ENCODE results near the gene PCNX2. TPM values are rescaled to one million over a fixed set of nuclear protein-coding genes. Genes with fewer than 3 reads are reported as not detected.

PCNX2 gene
- total and polyA plus RNA-seq, 2 donors (not counting 1 experiment from before 2014, with no cell fraction given): 13.0 to 37.8 TPM

DNA sequence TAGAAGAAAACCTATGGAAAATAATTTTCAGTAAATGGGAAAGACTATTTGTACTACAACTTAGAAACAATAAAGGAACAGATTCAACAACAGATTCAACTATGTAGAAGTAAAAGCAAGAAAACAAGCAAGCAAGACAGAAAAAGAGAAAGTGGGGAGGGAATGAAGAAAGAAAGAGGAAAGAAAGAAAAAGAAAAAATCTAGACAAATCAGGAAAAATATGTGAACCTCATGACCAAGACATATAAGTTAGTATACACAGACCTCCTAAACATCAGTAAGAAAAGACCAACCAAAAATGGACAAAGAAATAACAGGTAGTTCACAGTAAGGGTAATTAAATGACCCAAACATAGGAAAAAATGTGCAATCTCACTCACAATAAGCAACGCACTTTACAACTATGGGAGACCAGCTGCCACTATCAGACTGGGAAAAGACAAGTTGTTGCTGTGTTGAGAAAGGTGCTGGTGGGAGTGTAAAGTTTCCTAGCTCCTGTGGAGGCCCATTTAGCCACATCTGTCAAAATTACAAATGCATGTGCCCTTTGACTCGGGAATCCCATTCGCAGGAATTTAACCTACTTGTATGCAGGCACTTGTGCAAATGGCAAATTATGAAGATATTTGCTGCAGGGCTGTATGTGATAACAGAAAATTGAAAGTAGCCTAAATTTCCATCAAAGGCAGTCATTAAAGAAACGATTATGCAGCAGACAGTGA is 18.1 kb upstream of the PCNX2 start:
- H3K36me3 ChIP-seq (ENCODE audit: control insufficient read depth, insufficient read depth, low read length): no peaks in the 10 kb centered on the region
- TF ChIP-seq, protein P1, sequence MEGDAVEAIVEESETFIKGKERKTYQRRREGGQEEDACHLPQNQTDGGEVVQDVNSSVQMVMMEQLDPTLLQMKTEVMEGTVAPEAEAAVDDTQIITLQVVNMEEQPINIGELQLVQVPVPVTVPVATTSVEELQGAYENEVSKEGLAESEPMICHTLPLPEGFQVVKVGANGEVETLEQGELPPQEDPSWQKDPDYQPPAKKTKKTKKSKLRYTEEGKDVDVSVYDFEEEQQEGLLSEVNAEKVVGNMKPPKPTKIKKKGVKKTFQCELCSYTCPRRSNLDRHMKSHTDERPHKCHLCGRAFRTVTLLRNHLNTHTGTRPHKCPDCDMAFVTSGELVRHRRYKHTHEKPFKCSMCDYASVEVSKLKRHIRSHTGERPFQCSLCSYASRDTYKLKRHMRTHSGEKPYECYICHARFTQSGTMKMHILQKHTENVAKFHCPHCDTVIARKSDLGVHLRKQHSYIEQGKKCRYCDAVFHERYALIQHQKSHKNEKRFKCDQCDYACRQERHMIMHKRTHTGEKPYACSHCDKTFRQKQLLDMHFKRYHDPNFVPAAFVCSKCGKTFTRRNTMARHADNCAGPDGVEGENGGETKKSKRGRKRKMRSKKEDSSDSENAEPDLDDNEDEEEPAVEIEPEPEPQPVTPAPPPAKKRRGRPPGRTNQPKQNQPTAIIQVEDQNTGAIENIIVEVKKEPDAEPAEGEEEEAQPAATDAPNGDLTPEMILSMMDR (conservative IDR thresholded peaks at IDR 0.05 in 1 of 2, IDR thresholded peaks at IDR 0.05 in 1 of 2; ENCODE audit: low read depth in 1 of 2, low read length in 2 of 2): no peak
- no peak for TF ChIP-seq EZH2 (IDR thresholded peaks at IDR 0.05; ENCODE audit: low read length, missing control alignments)
- no peaks in the 10 kb centered on the region for H3K27me3 ChIP-seq (ENCODE audit: control insufficient read depth, insufficient read depth, low read length)
- no peaks in the 10 kb centered on the region for H3K9me3 ChIP-seq (ENCODE audit: control insufficient read depth, insufficient read depth, low read depth, low read length)
- H3K79me2 ChIP-seq (ENCODE audit: control insufficient read depth, insufficient read depth, low read length): no peaks in the 10 kb centered on the region
- no peaks in the 10 kb centered on the region for H4K20me1 ChIP-seq (ENCODE audit: control insufficient read depth, extremely low read depth, insufficient read depth, low read length)
- no peak overlapping the region for H2AFZ ChIP-seq (ENCODE audit: low read length)
- H3K4me2 ChIP-seq (ENCODE audit: extremely low read depth, insufficient read depth, low read length): no peak overlapping the region
- DNase-seq (ENCODE audit: low read depth in 2 of 2): no peak
- no peak overlapping the region for H3K4me3 ChIP-seq (replicated peaks in 1 of 4; ENCODE audit: control extremely low read depth in 1 of 4, insufficient read depth in 1 of 4, low read depth in 3 of 4, low read length in 4 of 4)
- no peaks in the 10 kb centered on the region for H3K4me1 ChIP-seq (ENCODE audit: control insufficient read depth, extremely low read depth, insufficient read depth, low read length)
- H3K9ac ChIP-seq (ENCODE audit: insufficient read depth, low read length): no peak overlapping the region
- H3K27ac ChIP-seq (ENCODE audit: insufficient read depth, low read length): no peak overlapping the region

DNA sequence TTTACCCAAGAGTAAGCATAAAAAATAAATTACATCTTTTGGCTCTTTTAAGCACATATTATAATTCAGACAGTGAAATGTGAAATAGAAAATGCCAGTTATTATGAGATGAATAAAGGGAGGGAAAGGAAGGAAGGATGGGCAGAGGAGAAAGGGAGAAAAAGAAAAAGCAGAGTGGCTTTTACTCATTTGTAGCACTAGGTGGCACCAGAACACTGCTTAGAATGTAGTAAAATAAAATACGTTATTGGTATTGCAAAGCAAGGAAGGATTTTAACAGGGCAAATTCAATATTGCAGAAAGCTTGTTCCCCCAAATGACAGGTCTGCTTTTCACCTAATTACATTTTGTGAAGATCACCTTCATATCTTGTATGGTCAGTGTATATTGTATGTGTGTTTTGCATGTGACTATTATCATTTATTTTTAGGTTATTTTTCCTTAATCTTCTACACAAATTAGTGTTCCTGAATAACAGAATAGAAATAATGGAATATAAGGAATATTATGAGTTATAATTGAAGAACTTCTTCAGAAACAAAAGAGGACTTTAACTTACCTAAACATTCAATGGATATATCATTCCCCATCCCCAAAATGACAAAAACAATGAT is 9.1 kb upstream of the PCNX2 start:
- H3K27ac ChIP-seq (ENCODE audit: insufficient read depth, low read length): no peak overlapping the region
- no peak overlapping the region for H3K4me3 ChIP-seq (replicated peaks in 1 of 4; ENCODE audit: control extremely low read depth in 1 of 4, insufficient read depth in 1 of 4, low read depth in 3 of 4, low read length in 4 of 4)

DNA sequence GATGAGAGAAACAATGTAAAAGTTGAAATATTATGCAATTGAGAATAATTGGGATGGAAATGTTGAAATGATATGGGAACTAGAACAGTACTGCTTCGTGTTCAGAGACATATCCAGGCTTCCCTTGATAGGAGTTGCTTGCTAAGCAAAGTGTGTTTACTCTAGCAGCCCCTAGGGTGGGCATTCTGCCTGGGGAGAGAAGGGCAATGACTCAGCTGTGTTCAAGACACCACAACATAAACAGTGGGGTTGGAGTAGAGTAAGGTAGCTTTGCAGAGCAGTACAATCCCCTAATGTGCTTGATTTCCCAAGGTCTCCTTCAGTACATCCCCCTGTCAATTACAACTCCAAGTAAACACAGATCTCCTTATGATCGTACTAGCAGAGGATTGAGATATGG is 4.8 kb upstream of the PCNX2 start:
- DNase-seq (ENCODE audit: low read depth in 2 of 2): peak; percentile 18 to 58
- H3K9ac ChIP-seq (ENCODE audit: insufficient read depth, low read length): no peak overlapping the region
- no peak overlapping the region for H2AFZ ChIP-seq (ENCODE audit: low read length)
- H3K4me3 ChIP-seq (replicated peaks in 1 of 4; ENCODE audit: control extremely low read depth in 1 of 4, insufficient read depth in 1 of 4, low read depth in 3 of 4, low read length in 4 of 4): no peak overlapping the region
- H3K4me2 ChIP-seq (ENCODE audit: extremely low read depth, insufficient read depth, low read length): no peak overlapping the region
- H3K79me2 ChIP-seq (ENCODE audit: control insufficient read depth, insufficient read depth, low read length): no peaks in the 10 kb centered on the region
- H3K36me3 ChIP-seq (ENCODE audit: control insufficient read depth, insufficient read depth, low read length): no peaks in the 10 kb centered on the region
- H3K27me3 ChIP-seq (ENCODE audit: control insufficient read depth, insufficient read depth, low read length): no peaks in the 10 kb centered on the region
- H3K9me3 ChIP-seq (ENCODE audit: control insufficient read depth, insufficient read depth, low read depth, low read length): no peaks in the 10 kb centered on the region
- no peaks in the 10 kb centered on the region for H4K20me1 ChIP-seq (ENCODE audit: control insufficient read depth, extremely low read depth, insufficient read depth, low read length)
- no peak overlapping the region for H3K27ac ChIP-seq (ENCODE audit: insufficient read depth, low read length)
- TF ChIP-seq EZH2 (IDR thresholded peaks at IDR 0.05; ENCODE audit: low read length, missing control alignments): no peak
- TF ChIP-seq, protein P1 (conservative IDR thresholded peaks at IDR 0.05 in 1 of 2, IDR thresholded peaks at IDR 0.05 in 1 of 2; ENCODE audit: low read depth in 1 of 2, low read length in 2 of 2): no peak
- H3K4me1 ChIP-seq (ENCODE audit: control insufficient read depth, extremely low read depth, insufficient read depth, low read length): no peaks in the 10 kb centered on the region

More for the DNA sequence above, 9.1 kb upstream of the PCNX2 start:
- H3K9me3 ChIP-seq (ENCODE audit: control insufficient read depth, insufficient read depth, low read depth, low read length): no peaks in the 10 kb centered on the region
- no peaks in the 10 kb centered on the region for H4K20me1 ChIP-seq (ENCODE audit: control insufficient read depth, extremely low read depth, insufficient read depth, low read length)
- H3K79me2 ChIP-seq (ENCODE audit: control insufficient read depth, insufficient read depth, low read length): no peaks in the 10 kb centered on the region
- H2AFZ ChIP-seq (ENCODE audit: low read length): no peak overlapping the region
- no peak overlapping the region for H3K4me2 ChIP-seq (ENCODE audit: extremely low read depth, insufficient read depth, low read length)
- H3K4me1 ChIP-seq (ENCODE audit: control insufficient read depth, extremely low read depth, insufficient read depth, low read length): no peaks in the 10 kb centered on the region
- H3K9ac ChIP-seq (ENCODE audit: insufficient read depth, low read length): no peak overlapping the region
- peak; percentile 24 to 52 for DNase-seq (ENCODE audit: low read depth in 2 of 2)
- H3K36me3 ChIP-seq (ENCODE audit: control insufficient read depth, insufficient read depth, low read length): no peaks in the 10 kb centered on the region
- TF ChIP-seq EZH2 (IDR thresholded peaks at IDR 0.05; ENCODE audit: low read length, missing control alignments): no peak
- TF ChIP-seq, protein P1 (conservative IDR thresholded peaks at IDR 0.05 in 1 of 2, IDR thresholded peaks at IDR 0.05 in 1 of 2; ENCODE audit: low read depth in 1 of 2, low read length in 2 of 2): peak; percentile 70 to 83
- H3K27me3 ChIP-seq (ENCODE audit: control insufficient read depth, insufficient read depth, low read length): no peaks in the 10 kb centered on the region
